TTC549 (cell line): Measurements from ENCODE around the gene CCDC69.

Experiments
- FAIRE-seq: peaks from 2 replicates; lab custom pipeline; 2012; peaks lifted over from hg19 to GRCh38; lab: Jason Lieb, UNC

The CCDC69 gene

GRCh38 chr5:151142933-151143332, 81.0 kb downstream of the CCDC69 start:
- FAIRE-seq = no peak

GRCh38 chr5:151141535-151141934, 82.4 kb downstream of the CCDC69 start:
- no peak for FAIRE-seq

GRCh38 chr5:151140686-151141459, 83.0 kb downstream of the CCDC69 start:
- FAIRE-seq = no peak

GRCh38 chr5:151139646-151140045, 84.2 kb downstream of the CCDC69 start:
- FAIRE-seq = no peak

- FAIRE-seq = no peak
Observed at GRCh38 chr5:151139015-151139414, 84.9 kb downstream of the CCDC69 start.

GRCh38 chr5:151138114-151138513, 85.8 kb downstream of the CCDC69 start:
- no peak for FAIRE-seq

- FAIRE-seq = no peak
Observed at GRCh38 chr5:151137067-151137825, 86.6 kb downstream of the CCDC69 start.

GRCh38 chr5:151134228-151134627, 89.7 kb downstream of the CCDC69 start:
- no peak for FAIRE-seq

- FAIRE-seq = no peak
Observed at GRCh38 chr5:151132963-151133362, 90.9 kb downstream of the CCDC69 start.
